ENCODE data around the gene DUSP22. TPM values are rescaled to one million over a fixed set of nuclear protein-coding genes. Genes with fewer than 3 reads are reported as not detected.
"Not testable (repeated sequence)": the region's sequence is repeated elsewhere in the genome, so short reads cannot be mapped to it uniquely, and the experiment has no call there.

DUSP22 gene
- total RNA-seq, 1 donor from 2014 or later, result 22.5 TPM

GRCh38 chr6:370555-370954 lies 78.3 kb downstream of the DUSP22 start:
- Mint-ChIP-seq H3K27me3 (peaks cover 24% of the 10 kb centered on the region), H3K27ac (no peak overlapping the region), H3K4me1 (peaks cover 3% of the 10 kb centered on the region), H3K9me3 (peaks cover 4% of the 10 kb centered on the region), H3K4me3 (no peak overlapping the region), H3K36me3 (ENCODE audit: low read depth) (no peaks in the 10 kb centered on the region)
- intact Hi-C loops (cut with micrococcal nuclease), result no loop called here
- DNase-seq, result no peak

- intact Hi-C loops (cut with micrococcal nuclease); H3K36me3 Mint-ChIP-seq (ENCODE audit: low read depth); DNase-seq; H3K4me3 Mint-ChIP-seq; H3K9me3 Mint-ChIP-seq; H3K27ac Mint-ChIP-seq; H3K4me1 Mint-ChIP-seq: not testable (repeated sequence)
- peaks cover 22% of the 10 kb centered on the region for H3K27me3 Mint-ChIP-seq
Measured at GRCh38 chr6:371851-372250, 79.6 kb downstream of the DUSP22 start.

- Mint-ChIP-seq H3K36me3 (ENCODE audit: low read depth) (no peaks in the 10 kb centered on the region), H3K27ac (no peak overlapping the region), H3K9me3 (peaks cover 4% of the 10 kb centered on the region), H3K27me3 (peaks cover 20% of the 10 kb centered on the region), H3K4me3 (peak overlapping the region; percentile 0), H3K4me1 (peaks cover 7% of the 10 kb centered on the region)
- intact Hi-C loops (cut with micrococcal nuclease), result no loop called here
- no peak for DNase-seq
Measured at GRCh38 chr6:372336-372911, 80.1 kb downstream of the DUSP22 start.

GRCh38 chr6:373031-373430 lies 80.7 kb downstream of the DUSP22 start:
- H3K4me1 Mint-ChIP-seq, result peaks cover 7% of the 10 kb centered on the region
- H3K9me3 Mint-ChIP-seq, result peaks cover 4% of the 10 kb centered on the region
- DNase-seq, result no peak
- intact Hi-C loops (cut with micrococcal nuclease), result no loop called here
- H3K36me3 Mint-ChIP-seq (ENCODE audit: low read depth), result no peaks in the 10 kb centered on the region
- H3K27ac Mint-ChIP-seq, result no peak overlapping the region
- H3K4me3 Mint-ChIP-seq, result no peak overlapping the region
- H3K27me3 Mint-ChIP-seq, result peaks cover 20% of the 10 kb centered on the region

- DNase-seq, result no peak
- Mint-ChIP-seq H3K9me3 (peaks cover 4% of the 10 kb centered on the region), H3K27me3 (peaks cover 20% of the 10 kb centered on the region), H3K36me3 (ENCODE audit: low read depth) (no peaks in the 10 kb centered on the region), H3K4me1 (peaks cover 9% of the 10 kb centered on the region), H3K27ac (peak overlapping the region; percentile 30), H3K4me3 (no peak overlapping the region)
- intact Hi-C loops (cut with micrococcal nuclease), result no loop called here
Measured at GRCh38 chr6:373773-374724, 81.8 kb downstream of the DUSP22 start.

- H3K27ac Mint-ChIP-seq, result no peak overlapping the region
- peaks cover 20% of the 10 kb centered on the region for H3K27me3 Mint-ChIP-seq
- no peak overlapping the region for H3K4me3 Mint-ChIP-seq
Measured at GRCh38 chr6:374956-375355, 82.7 kb downstream of the DUSP22 start.

GRCh38 chr6:376827-377640 lies 84.7 kb downstream of the DUSP22 start:
- Mint-ChIP-seq H3K4me1 (peaks cover 11% of the 10 kb centered on the region), H3K9me3 (no peaks in the 10 kb centered on the region), H3K27ac (no peak overlapping the region), H3K36me3 (ENCODE audit: low read depth) (no peaks in the 10 kb centered on the region), H3K4me3 (no peak overlapping the region), H3K27me3 (peaks cover 20% of the 10 kb centered on the region)
- intact Hi-C loops (cut with micrococcal nuclease), result no loop called here
- no peak for DNase-seq

More at GRCh38 chr6:374956-375355, 82.7 kb downstream of the DUSP22 start:
- DNase-seq, result no peak
- intact Hi-C loops (cut with micrococcal nuclease), result no loop called here
- Mint-ChIP-seq H3K36me3 (ENCODE audit: low read depth) (no peaks in the 10 kb centered on the region), H3K4me1 (peaks cover 9% of the 10 kb centered on the region), H3K9me3 (peaks cover 4% of the 10 kb centered on the region)

GRCh38 chr6:377641-378020 lies 85.3 kb downstream of the DUSP22 start:
- H3K27ac Mint-ChIP-seq; intact Hi-C loops (cut with micrococcal nuclease); H3K9me3 Mint-ChIP-seq; DNase-seq; H3K36me3 Mint-ChIP-seq (ENCODE audit: low read depth); H3K4me3 Mint-ChIP-seq: not testable (repeated sequence)
- Mint-ChIP-seq H3K27me3 (peaks cover 19% of the 10 kb centered on the region), H3K4me1 (peaks cover 13% of the 10 kb centered on the region)

GRCh38 chr6:378090-378957 lies 86.0 kb downstream of the DUSP22 start:
- intact Hi-C loops (cut with micrococcal nuclease), result no loop called here
- no peak overlapping the region for H3K4me3 Mint-ChIP-seq
- peaks cover 14% of the 10 kb centered on the region for H3K27me3 Mint-ChIP-seq
- H3K9me3 Mint-ChIP-seq, result no peaks in the 10 kb centered on the region
- no peaks in the 10 kb centered on the region for H3K36me3 Mint-ChIP-seq (ENCODE audit: low read depth)
- H3K27ac Mint-ChIP-seq, result no peak overlapping the region
- no peak for DNase-seq
- peaks cover 10% of the 10 kb centered on the region for H3K4me1 Mint-ChIP-seq

- Mint-ChIP-seq H3K4me3 (no peak overlapping the region), H3K27me3 (peaks cover 11% of the 10 kb centered on the region), H3K4me1 (peaks cover 10% of the 10 kb centered on the region), H3K27ac (no peak overlapping the region), H3K36me3 (ENCODE audit: low read depth) (no peaks in the 10 kb centered on the region), H3K9me3 (no peaks in the 10 kb centered on the region)
- DNase-seq, result no peak
- intact Hi-C loops (cut with micrococcal nuclease), result no loop called here
Measured at GRCh38 chr6:378958-379409, 86.7 kb downstream of the DUSP22 start.

- no peak overlapping the region for H3K27ac Mint-ChIP-seq
- intact Hi-C loops (cut with micrococcal nuclease), result no loop called here
- H3K4me3 Mint-ChIP-seq, result no peak overlapping the region
- peaks cover 7% of the 10 kb centered on the region for H3K27me3 Mint-ChIP-seq
- H3K36me3 Mint-ChIP-seq (ENCODE audit: low read depth), result no peaks in the 10 kb centered on the region
- no peak for DNase-seq
- H3K4me1 Mint-ChIP-seq, result peaks cover 13% of the 10 kb centered on the region
- H3K9me3 Mint-ChIP-seq, result no peaks in the 10 kb centered on the region
Measured at GRCh38 chr6:379410-380181, 87.3 kb downstream of the DUSP22 start.

GRCh38 chr6:380234-381218 lies 88.2 kb downstream of the DUSP22 start:
- H3K9me3 Mint-ChIP-seq, result no peaks in the 10 kb centered on the region
- H3K4me1 Mint-ChIP-seq, result peaks cover 15% of the 10 kb centered on the region
- H3K27me3 Mint-ChIP-seq, result peaks cover 2% of the 10 kb centered on the region
- H3K27ac Mint-ChIP-seq, result no peak overlapping the region
- no peaks in the 10 kb centered on the region for H3K36me3 Mint-ChIP-seq (ENCODE audit: low read depth)
- intact Hi-C loops (cut with micrococcal nuclease), result no loop called here
- no peak for DNase-seq
- no peak overlapping the region for H3K4me3 Mint-ChIP-seq
